ENCODE results near the gene SERPINA5. TPM values are rescaled to one million over a fixed set of nuclear protein-coding genes. Genes with fewer than 3 reads are reported as not detected.

The SERPINA5 gene
- polyA plus RNA-seq, 1 donor, result 5.3 TPM

DNA sequence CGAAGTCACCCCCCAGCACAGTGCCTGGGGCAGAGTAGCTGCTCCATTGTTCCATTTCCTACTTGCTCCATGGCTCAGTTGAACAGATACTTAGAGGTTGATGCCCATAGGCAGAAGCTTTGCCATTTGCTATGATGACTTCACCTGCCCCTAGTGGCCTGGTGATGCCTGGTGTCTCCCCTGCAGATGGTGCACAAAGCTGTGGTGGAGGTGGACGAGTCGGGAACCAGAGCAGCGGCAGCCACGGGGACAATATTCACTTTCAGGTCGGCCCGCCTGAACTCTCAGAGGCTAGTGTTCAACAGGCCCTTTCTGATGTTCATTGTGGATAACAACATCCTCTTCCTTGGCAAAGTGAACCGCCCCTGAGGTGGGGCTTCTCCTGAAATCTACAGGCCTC is 10.6 kb downstream of the SERPINA5 start:
- H3K27me3 ChIP-seq (ENCODE audit: control insufficient read depth, insufficient read depth, low read length), result no peaks in the 10 kb centered on the region
- no peak for DNase-seq
- no peaks in the 10 kb centered on the region for H3K36me3 ChIP-seq (ENCODE audit: control insufficient read depth, insufficient read depth, low read length)
- H3K4me3 ChIP-seq (ENCODE audit: low read length), result no peak overlapping the region
- peaks cover 21% of the 10 kb centered on the region for H3K4me1 ChIP-seq (ENCODE audit: control insufficient read depth, insufficient read depth, low read length)
- H3K27ac ChIP-seq (ENCODE audit: low read length), result no peak overlapping the region
- H3K9me3 ChIP-seq (ENCODE audit: control insufficient read depth, low read depth, low read length), result no peaks in the 10 kb centered on the region
- no CpG with 5 or more reads among the region's 8 CpGs for WGBS (ENCODE audit: insufficient coverage, low lambda C conversion rate)

DNA sequence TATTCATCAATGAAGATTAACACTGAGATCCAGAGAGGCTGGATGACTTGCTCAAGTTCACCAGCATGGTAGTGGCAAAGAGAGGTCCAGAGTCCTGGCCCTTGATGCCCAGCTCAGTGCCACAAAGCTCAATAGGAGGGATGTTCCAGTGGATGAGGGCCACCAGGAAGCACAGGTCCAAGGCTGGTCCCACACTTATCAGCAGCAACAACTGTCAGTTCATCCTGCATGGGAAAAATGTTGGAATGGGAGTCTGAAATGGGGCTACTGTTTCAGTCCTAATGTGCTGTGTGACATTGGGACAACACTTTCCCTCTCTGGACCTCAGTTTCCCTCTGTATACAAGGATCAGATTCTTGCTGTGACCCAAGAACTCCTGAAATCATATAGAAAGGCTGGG is 11.2 kb downstream of the SERPINA5 start:
- H3K9me3 ChIP-seq (ENCODE audit: control insufficient read depth, low read depth, low read length), result no peaks in the 10 kb centered on the region
- H3K4me3 ChIP-seq (ENCODE audit: low read length), result no peak overlapping the region
- no peaks in the 10 kb centered on the region for H3K27me3 ChIP-seq (ENCODE audit: control insufficient read depth, insufficient read depth, low read length)
- DNase-seq, result no peak
- no peak overlapping the region for H3K27ac ChIP-seq (ENCODE audit: low read length)
- peaks cover 23% of the 10 kb centered on the region for H3K4me1 ChIP-seq (ENCODE audit: control insufficient read depth, insufficient read depth, low read length)
- no peaks in the 10 kb centered on the region for H3K36me3 ChIP-seq (ENCODE audit: control insufficient read depth, insufficient read depth, low read length)

DNA sequence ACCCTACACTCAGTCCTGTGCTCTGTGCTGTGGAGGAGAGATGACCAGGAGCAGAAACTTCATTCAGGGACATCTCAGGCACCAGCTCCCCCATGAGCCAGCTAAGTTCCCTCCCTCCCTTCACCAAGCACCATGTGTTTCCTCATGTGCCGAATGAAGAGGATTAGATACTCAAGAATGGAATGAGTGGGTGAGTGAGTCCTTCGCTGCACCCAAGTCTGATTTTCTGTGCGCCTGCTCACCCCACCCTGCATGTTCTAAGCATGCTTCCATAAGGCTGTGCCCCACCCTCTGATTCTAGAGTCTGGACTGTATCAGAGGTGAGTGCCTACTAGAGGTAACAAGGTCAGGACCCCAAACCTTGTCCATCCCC is 12.1 kb downstream of the SERPINA5 start:
- peak in 1 of 2 donors; percentile 17 for DNase-seq
- Histone ChIP-seq H3K4me1 (ENCODE audit: control insufficient read depth, insufficient read depth, low read length) (peaks cover 32% of the 10 kb centered on the region), H3K9me3 (ENCODE audit: control insufficient read depth, low read depth, low read length) (no peaks in the 10 kb centered on the region), H3K27me3 (ENCODE audit: control insufficient read depth, insufficient read depth, low read length) (no peaks in the 10 kb centered on the region), H3K27ac (ENCODE audit: low read length) (peak overlapping the region; percentile 40), H3K4me3 (ENCODE audit: low read length) (no peak overlapping the region), H3K36me3 (ENCODE audit: control insufficient read depth, insufficient read depth, low read length) (no peaks in the 10 kb centered on the region)
- no CpG with 5 or more reads among the region's 3 CpGs for WGBS (ENCODE audit: insufficient coverage, low lambda C conversion rate)

DNA sequence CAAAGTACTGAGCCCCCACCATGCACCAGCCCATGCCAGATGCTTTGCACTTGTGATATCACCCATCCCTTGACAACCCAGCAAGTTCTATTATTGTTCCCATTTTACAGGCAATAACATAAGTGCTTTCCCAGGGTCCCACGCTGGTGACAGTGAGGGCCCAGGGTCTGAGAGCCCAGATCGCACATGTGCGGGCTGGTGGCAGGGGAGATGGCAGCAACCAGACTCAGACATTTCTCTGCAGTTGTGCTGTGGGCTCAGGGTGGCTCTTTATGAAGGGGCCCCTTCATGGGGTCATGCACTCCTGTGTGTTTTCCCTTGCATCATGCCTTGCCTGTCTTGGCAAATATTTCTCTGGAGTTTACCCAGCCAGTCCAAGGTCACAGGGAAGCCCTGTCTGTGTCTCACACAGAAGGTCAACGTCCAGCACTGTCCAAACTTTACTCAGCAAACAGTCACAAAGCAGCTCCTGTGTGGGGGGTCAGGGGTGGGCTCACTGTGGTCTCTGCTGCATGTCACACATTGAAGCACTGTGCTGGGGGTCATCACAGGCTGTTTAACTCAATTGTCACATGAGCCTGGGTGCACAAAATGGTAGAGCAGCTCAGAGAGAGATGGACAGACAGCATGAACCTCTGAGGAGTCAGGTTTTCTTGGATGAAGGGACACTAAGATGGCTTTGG is 12.7 kb downstream of the SERPINA5 start:
- no peak overlapping the region for H3K4me3 ChIP-seq (ENCODE audit: low read length)
- DNase-seq, result peak; percentile 72 to 88
- H3K36me3 ChIP-seq (ENCODE audit: control insufficient read depth, insufficient read depth, low read length), result no peaks in the 10 kb centered on the region
- H3K27ac ChIP-seq (ENCODE audit: low read length), result peak overlapping the region; percentile 47
- H3K4me1 ChIP-seq (ENCODE audit: control insufficient read depth, insufficient read depth, low read length), result peaks cover 38% of the 10 kb centered on the region
- no peaks in the 10 kb centered on the region for H3K9me3 ChIP-seq (ENCODE audit: control insufficient read depth, low read depth, low read length)
- H3K27me3 ChIP-seq (ENCODE audit: control insufficient read depth, insufficient read depth, low read length), result no peaks in the 10 kb centered on the region
- no CpG with 5 or more reads among the region's 4 CpGs for WGBS (ENCODE audit: insufficient coverage, low lambda C conversion rate)

DNA sequence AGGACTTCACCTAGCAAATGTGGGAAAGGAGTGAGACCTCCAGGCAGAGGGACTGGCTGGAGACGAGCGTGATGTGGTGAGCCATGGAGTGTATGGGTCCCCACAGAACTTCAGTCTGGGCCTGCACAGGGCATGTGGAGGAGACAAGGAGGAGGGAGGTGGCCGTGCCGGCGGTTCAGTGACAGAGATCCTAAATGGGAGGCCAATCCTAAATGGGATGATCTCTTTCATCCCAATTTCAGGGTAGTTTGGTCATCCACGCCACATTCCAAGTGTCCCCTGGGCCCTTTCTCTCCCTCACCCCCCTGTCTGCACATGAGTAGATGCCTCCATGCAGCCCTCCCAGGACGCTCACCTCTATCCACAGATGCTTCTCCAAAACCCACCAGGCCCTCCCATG is 13.2 kb downstream of the SERPINA5 start:
- Histone ChIP-seq H3K27ac (ENCODE audit: low read length) (peak overlapping the region; percentile 47), H3K4me3 (ENCODE audit: low read length) (no peak overlapping the region), H3K27me3 (ENCODE audit: control insufficient read depth, insufficient read depth, low read length) (no peaks in the 10 kb centered on the region), H3K36me3 (ENCODE audit: control insufficient read depth, insufficient read depth, low read length) (no peaks in the 10 kb centered on the region), H3K9me3 (ENCODE audit: control insufficient read depth, low read depth, low read length) (no peaks in the 10 kb centered on the region), H3K4me1 (ENCODE audit: control insufficient read depth, insufficient read depth, low read length) (peaks cover 41% of the 10 kb centered on the region)
- WGBS (ENCODE audit: insufficient coverage, low lambda C conversion rate), result no CpG with 5 or more reads among the region's 7 CpGs
- no peak for DNase-seq

DNA sequence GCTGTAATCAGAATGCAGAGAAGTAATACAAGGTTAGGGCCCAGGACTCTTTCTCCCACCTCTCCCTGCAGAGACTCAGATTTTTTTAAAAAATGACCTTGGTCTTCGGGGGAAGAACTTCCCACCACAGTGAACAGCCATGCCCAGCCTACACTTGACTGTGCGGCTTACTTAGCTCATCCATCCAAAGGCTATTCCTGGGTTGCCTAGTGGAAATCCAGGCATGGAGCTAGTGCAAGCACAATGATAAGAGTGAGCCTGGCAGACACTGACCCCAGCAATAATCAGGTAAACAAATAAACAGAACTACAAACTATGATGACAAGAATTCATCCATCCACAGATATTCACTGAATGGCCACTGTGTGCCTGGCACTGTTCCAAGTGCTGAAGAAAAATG is 14.7 kb downstream of the SERPINA5 start:
- H3K4me1 ChIP-seq (ENCODE audit: control insufficient read depth, insufficient read depth, low read length), result peaks cover 55% of the 10 kb centered on the region
- no peaks in the 10 kb centered on the region for H3K36me3 ChIP-seq (ENCODE audit: control insufficient read depth, insufficient read depth, low read length)
- H3K4me3 ChIP-seq (ENCODE audit: low read length), result no peak overlapping the region
- no peaks in the 10 kb centered on the region for H3K27me3 ChIP-seq (ENCODE audit: control insufficient read depth, insufficient read depth, low read length)
- H3K27ac ChIP-seq (ENCODE audit: low read length), result no peak overlapping the region
- DNase-seq, result no peak
- no CpG with 5 or more reads among the region's 2 CpGs for WGBS (ENCODE audit: insufficient coverage, low lambda C conversion rate)
- H3K9me3 ChIP-seq (ENCODE audit: control insufficient read depth, low read depth, low read length), result peaks cover 2% of the 10 kb centered on the region

DNA sequence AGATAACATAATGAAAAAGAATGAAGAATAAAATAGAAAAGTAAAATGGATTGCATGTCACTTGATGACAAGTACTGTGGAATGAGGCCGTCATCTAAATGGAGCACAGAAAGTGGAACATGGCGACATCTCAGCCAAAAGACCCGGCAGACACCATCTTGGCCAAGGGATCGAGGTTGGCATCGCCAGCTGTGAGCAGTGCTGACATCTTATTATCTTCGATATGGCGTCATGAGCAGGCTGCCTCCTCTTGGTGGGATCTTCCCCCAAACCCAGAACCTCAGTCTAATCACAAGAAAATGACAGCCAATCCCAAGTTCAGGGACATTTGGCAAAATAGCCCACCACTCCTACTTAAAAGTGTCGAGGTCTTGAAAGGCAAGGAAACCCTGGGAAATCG is 15.1 kb downstream of the SERPINA5 start:
- WGBS (ENCODE audit: insufficient coverage, low lambda C conversion rate), result 100% methylated on average over 3 of the region's 9 CpGs
- no peak overlapping the region for H3K27ac ChIP-seq (ENCODE audit: low read length)

DNA sequence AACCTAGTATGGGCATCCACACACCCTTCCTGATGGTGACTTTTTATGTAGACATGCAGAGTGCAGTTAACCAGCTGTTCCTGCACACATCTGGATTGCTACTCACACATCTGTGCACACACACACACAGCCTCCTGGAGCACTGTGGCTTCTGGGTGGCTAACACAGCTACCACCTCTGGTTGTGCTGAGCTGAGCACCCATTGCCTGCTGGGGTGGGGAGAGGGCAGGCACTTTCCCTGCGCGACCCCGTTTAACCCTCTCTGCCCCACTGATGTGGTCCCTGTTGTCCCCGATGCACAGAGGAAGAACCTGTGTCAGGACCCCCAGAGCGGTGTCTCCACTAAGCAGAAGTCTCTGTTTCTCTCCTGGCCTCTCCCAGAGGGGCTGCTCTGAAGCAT is 16.6 kb downstream of the SERPINA5 start:
- Histone ChIP-seq H3K36me3 (ENCODE audit: control insufficient read depth, insufficient read depth, low read length) (no peaks in the 10 kb centered on the region), H3K9me3 (ENCODE audit: control insufficient read depth, low read depth, low read length) (peaks cover 5% of the 10 kb centered on the region), H3K4me1 (ENCODE audit: control insufficient read depth, insufficient read depth, low read length) (peaks cover 66% of the 10 kb centered on the region), H3K4me3 (ENCODE audit: low read length) (no peak overlapping the region), H3K27ac (ENCODE audit: low read length) (peak overlapping the region; percentile 91), H3K27me3 (ENCODE audit: control insufficient read depth, insufficient read depth, low read length) (no peaks in the 10 kb centered on the region)
- DNase-seq, result no peak
- no CpG with 5 or more reads among the region's 5 CpGs for WGBS (ENCODE audit: insufficient coverage, low lambda C conversion rate)

More for the DNA sequence above, 15.1 kb downstream of the SERPINA5 start:
- peaks cover 5% of the 10 kb centered on the region for H3K9me3 ChIP-seq (ENCODE audit: control insufficient read depth, low read depth, low read length)
- H3K4me3 ChIP-seq (ENCODE audit: low read length), result no peak overlapping the region
- peaks cover 57% of the 10 kb centered on the region for H3K4me1 ChIP-seq (ENCODE audit: control insufficient read depth, insufficient read depth, low read length)
- no peaks in the 10 kb centered on the region for H3K36me3 ChIP-seq (ENCODE audit: control insufficient read depth, insufficient read depth, low read length)
- no peaks in the 10 kb centered on the region for H3K27me3 ChIP-seq (ENCODE audit: control insufficient read depth, insufficient read depth, low read length)
- no peak for DNase-seq

DNA sequence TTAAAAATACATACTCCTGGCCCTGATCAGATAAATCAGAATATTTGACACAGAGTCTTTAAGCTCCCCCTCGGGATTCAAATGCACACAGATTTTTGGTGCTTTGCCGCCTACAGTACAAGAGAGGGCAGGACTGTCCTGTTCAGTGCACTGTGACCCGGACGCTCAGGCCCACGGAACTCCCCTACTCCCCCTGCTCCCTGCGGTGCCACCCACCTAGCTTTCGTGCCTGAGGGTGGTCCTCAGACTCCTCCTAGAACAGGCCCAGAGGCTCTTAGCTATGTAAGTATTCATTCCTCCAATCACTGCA is 17.2 kb downstream of the SERPINA5 start:
- Histone ChIP-seq H3K9me3 (ENCODE audit: control insufficient read depth, low read depth, low read length) (peaks cover 5% of the 10 kb centered on the region), H3K27ac (ENCODE audit: low read length) (peak overlapping the region; percentile 91), H3K27me3 (ENCODE audit: control insufficient read depth, insufficient read depth, low read length) (no peaks in the 10 kb centered on the region), H3K4me3 (ENCODE audit: low read length) (no peak overlapping the region), H3K4me1 (ENCODE audit: control insufficient read depth, insufficient read depth, low read length) (peaks cover 60% of the 10 kb centered on the region), H3K36me3 (ENCODE audit: control insufficient read depth, insufficient read depth, low read length) (no peaks in the 10 kb centered on the region)
- WGBS (ENCODE audit: insufficient coverage, low lambda C conversion rate), result no CpG with 5 or more reads among the region's 7 CpGs
- no peak for DNase-seq

DNA sequence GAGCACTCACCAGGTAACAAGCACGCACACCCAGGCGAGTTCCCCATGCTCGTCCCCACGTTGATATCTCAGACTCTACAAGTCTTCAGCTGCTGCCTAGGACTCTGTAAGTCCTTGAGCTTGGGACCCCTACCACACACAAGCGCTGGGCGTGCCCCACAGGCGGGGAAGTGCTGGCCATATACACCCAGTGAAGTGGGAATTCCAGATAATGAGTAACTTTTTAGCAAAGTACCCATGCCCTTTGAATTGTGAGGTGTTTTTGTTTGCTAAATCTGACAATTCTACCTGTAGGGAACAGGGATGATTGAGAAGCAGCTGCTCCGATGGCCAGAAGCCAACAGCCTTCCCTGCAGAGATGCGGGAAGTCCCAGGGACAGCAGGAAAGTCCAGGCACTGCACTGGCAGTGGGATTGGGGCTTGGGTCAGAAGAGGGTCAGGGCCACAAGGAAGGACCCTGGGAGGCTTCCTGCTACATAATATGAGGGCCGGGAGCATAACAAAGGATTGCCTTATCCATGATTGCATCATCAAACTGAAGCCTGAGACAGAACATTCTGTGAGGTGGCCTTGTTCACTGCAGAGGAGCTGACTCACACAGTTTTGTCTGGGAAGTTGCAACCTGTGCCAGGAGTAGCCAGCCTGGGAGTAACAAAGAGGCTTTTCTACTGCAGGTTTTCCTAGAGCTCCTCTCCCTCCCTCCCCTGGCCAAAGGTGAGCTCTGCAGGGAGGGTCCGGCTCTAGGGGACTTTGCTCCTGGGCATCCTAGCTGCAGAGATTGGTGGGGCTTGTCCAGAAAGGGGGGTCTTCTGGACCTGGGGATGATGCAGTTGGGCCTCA is 17.8 kb downstream of the SERPINA5 start:
- Histone ChIP-seq H3K9me3 (ENCODE audit: control insufficient read depth, low read depth, low read length) (peaks cover 5% of the 10 kb centered on the region), H3K4me1 (ENCODE audit: control insufficient read depth, insufficient read depth, low read length) (peaks cover 54% of the 10 kb centered on the region), H3K27ac (ENCODE audit: low read length) (peak overlapping the region; percentile 91), H3K27me3 (ENCODE audit: control insufficient read depth, insufficient read depth, low read length) (no peaks in the 10 kb centered on the region), H3K36me3 (ENCODE audit: control insufficient read depth, insufficient read depth, low read length) (no peaks in the 10 kb centered on the region), H3K4me3 (ENCODE audit: low read length) (no peak overlapping the region)
- no CpG with 5 or more reads among the region's 11 CpGs for WGBS (ENCODE audit: insufficient coverage, low lambda C conversion rate)
- peak; percentile 94 to 97 for DNase-seq

DNA sequence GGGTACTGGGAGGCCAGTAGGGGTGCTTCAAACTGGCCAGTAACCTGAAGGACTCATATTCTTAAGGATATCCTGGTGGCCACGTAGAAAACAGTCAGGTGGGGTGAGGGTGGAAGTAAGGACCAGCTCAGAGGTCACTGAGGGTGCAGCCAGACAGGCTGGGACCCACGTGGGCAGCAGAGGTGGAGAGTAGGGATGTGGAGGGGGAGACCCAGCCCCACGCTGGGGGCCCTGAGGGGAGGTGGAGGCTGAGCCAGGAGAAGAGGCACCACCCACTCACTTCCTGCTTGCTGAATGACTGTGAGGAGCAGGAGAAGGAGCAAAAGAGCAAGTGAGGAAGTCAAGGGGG is 18.4 kb downstream of the SERPINA5 start:
- peaks cover 48% of the 10 kb centered on the region for H3K4me1 ChIP-seq (ENCODE audit: control insufficient read depth, insufficient read depth, low read length)
- no peaks in the 10 kb centered on the region for H3K27me3 ChIP-seq (ENCODE audit: control insufficient read depth, insufficient read depth, low read length)
- H3K4me3 ChIP-seq (ENCODE audit: low read length), result no peak overlapping the region
- WGBS (ENCODE audit: insufficient coverage, low lambda C conversion rate), result 17% methylated on average over 1 of the region's 3 CpGs
- peaks cover 5% of the 10 kb centered on the region for H3K9me3 ChIP-seq (ENCODE audit: control insufficient read depth, low read depth, low read length)
- peak overlapping the region; percentile 91 for H3K27ac ChIP-seq (ENCODE audit: low read length)
- no peaks in the 10 kb centered on the region for H3K36me3 ChIP-seq (ENCODE audit: control insufficient read depth, insufficient read depth, low read length)
- DNase-seq, result peak in 1 of 2 donors; percentile 80
